CD4-positive, alpha-beta T cell (primary cell): Measurements from ENCODE around the gene TACSTD2. TPM values are rescaled to one million over a fixed set of nuclear protein-coding genes. Genes with fewer than 3 reads are reported as not detected.

ENCODE experiments used
- ATAC-seq: fragments of 200-7000 bp; cut with Tn5 transposase; one replicate; pipeline ENCODE4 v1.10.0; 2022; ENCODE audit warnings: mild to moderate bottlenecking; ENCODE audit not compliant: poor library complexity
- CTCF ChIA-PET: fragments of 350-600 bp; sonication (Branson Sonifier 250); formaldehyde crosslinking; loops from one replicate; lab custom pipeline; 2021; ENCODE audit warnings: antibody characterized with exemption, inconsistent platforms; lab: Charles Lee
- POLR2A ChIA-PET: fragments of 350-600 bp; sonication (Branson Sonifier 250); formaldehyde crosslinking; loops from one replicate; lab custom pipeline; 2021; ENCODE audit warnings: antibody characterized with exemption, inconsistent platforms; lab: Charles Lee
- DNase-seq, 14 experiments: peaks; one replicate each; pipeline ENCODE4 v3.0.0-alpha.2; 2013 to 2020; ENCODE audit warnings: mixed read lengths in 2 of 14
- H3K27ac ChIP-seq, 2 donors: one replicate each; pipeline versions ENCODE4 v1.5.1 to v1.7.0; 2013; ENCODE audit warnings: low read length in 2 of 2, low read depth in 1 of 2, mild to moderate bottlenecking in 1 of 2
- H3K27me3 ChIP-seq, 2 experiments: 1 replicate in 1 of 2; 2 replicates in 1 of 2; pipeline versions ENCODE4 v1.6.1 to v1.7.0; 2013; ENCODE audit warnings: low read length in 2 of 2, control low read depth in 1 of 2, mild to moderate bottlenecking in 1 of 2, moderate library complexity in 1 of 2; ENCODE audit not compliant: insufficient read depth in 2 of 2, control insufficient read depth in 1 of 2
- H3K36me3 ChIP-seq: one replicate; pipeline ENCODE4 v1.6.1; 2013; ENCODE audit warnings: low read length, control low read depth; ENCODE audit not compliant: insufficient read depth
- H3K4me1 ChIP-seq: one replicate; pipeline ENCODE4 v1.6.1; 2013; ENCODE audit warnings: low read length, control low read depth; ENCODE audit not compliant: insufficient read depth
- H3K4me3 ChIP-seq: one replicate; pipeline ENCODE4 v1.5.1; 2013; ENCODE audit warnings: mild to moderate bottlenecking, low read length, moderate library complexity
- H3K9me3 ChIP-seq, 2 experiments: 1 replicate in 1 of 2; 2 replicates in 1 of 2; pipeline versions ENCODE4 v1.6.1 to v1.7.0; 2013; ENCODE audit warnings: low read length in 2 of 2, mild to moderate bottlenecking in 2 of 2, control low read depth in 1 of 2, moderate library complexity in 1 of 2; ENCODE audit not compliant: control insufficient read depth in 1 of 2, insufficient read depth in 1 of 2
- H3K27ac Mint-ChIP-seq: one replicate; pipeline ENCODE4 v1.8.0; 2020; ENCODE audit warnings: mixed read lengths
- H3K27me3 Mint-ChIP-seq: one replicate; pipeline ENCODE4 v1.8.0; 2021; ENCODE audit warnings: mixed read lengths
- H3K36me3 Mint-ChIP-seq: one replicate; pipeline ENCODE4 v1.8.0; 2021; ENCODE audit warnings: low read depth, mixed read lengths
- H3K4me1 Mint-ChIP-seq: one replicate; pipeline ENCODE4 v1.8.0; 2021; ENCODE audit warnings: low read depth, mixed read lengths
- H3K4me3 Mint-ChIP-seq: one replicate; pipeline ENCODE4 v1.8.0; 2020; ENCODE audit warnings: mild to moderate bottlenecking, mixed read lengths
- H3K9me3 Mint-ChIP-seq: one replicate; pipeline ENCODE4 v1.8.0; 2020; ENCODE audit warnings: mixed read lengths
- CTCF ChIP-seq: fragments of 200-600 bp; IDR thresholded peaks from one replicate; pipeline ENCODE4 v1.8.0; 2022; ENCODE audit warnings: antibody characterized with exemption, mild to moderate bottlenecking
- intact Hi-C, 2 experiments: fragments of 100-400 bp; cut with DNase I in 1 of 2; cut with micrococcal nuclease in 1 of 2; formaldehyde crosslinking; loops; one replicate each; pipeline versions ENCODE4 v1.15.1 to v1.9.0; 2023 to 2025; cut with DNase I, micrococcal nuclease
- total RNA-seq, 174 experiments: library from RNA in 2 of 174; stranded (reverse) in 2 of 174; gene quantifications; one replicate each; pipeline ENCODE4 v1.2.3 and lab custom pipeline; 2021 to 2026

TACSTD2 gene
- total RNA-seq, 2 experiments from 2014 or later = 0.36 TPM

- Histone ChIP-seq H3K4me1 (peaks cover 1% of the 10 kb centered on the region), H3K9me3 (peaks cover 0 to 5% of the 10 kb centered on the region in 2 experiments), H3K27ac (no peak overlapping the region), H3K36me3 (no peaks in the 10 kb centered on the region), H3K4me3 (no peak overlapping the region), H3K27me3 (peaks cover 16 to 50% of the 10 kb centered on the region in 2 experiments)
- ATAC-seq (no peak), DNase-seq (no peak)
- H3K36me3 Mint-ChIP-seq = no peaks in the 10 kb centered on the region
- POLR2A ChIA-PET = no interaction called here
- no peaks in the 10 kb centered on the region for H3K9me3 Mint-ChIP-seq
- TF ChIP-seq CTCF = no peak
- CTCF ChIA-PET = no interaction called here
- H3K4me1 Mint-ChIP-seq = peaks cover 10% of the 10 kb centered on the region
- H3K4me3 Mint-ChIP-seq = no peak overlapping the region
- intact Hi-C loops = no loop called here
- no peak overlapping the region for H3K27ac Mint-ChIP-seq
- H3K27me3 Mint-ChIP-seq = peaks cover 63% of the 10 kb centered on the region
Observed at GRCh38 chr1:58581641-58582040, 4.6 kb upstream of the TACSTD2 start.

GRCh38 chr1:58580186-58580585 lies 3.1 kb upstream of the TACSTD2 start:
- CTCF ChIA-PET = no interaction called here
- H3K27ac Mint-ChIP-seq = no peak overlapping the region

GRCh38 chr1:58577654-58578030 lies 590 bp upstream of the TACSTD2 start:
- peaks cover 71% of the 10 kb centered on the region for H3K27me3 Mint-ChIP-seq
- intact Hi-C loops = no loop called here
- CTCF ChIA-PET = no interaction called here
- POLR2A ChIA-PET = no interaction called here
- H3K4me3 ChIP-seq = no peak overlapping the region
- H3K4me1 ChIP-seq = peaks cover 13% of the 10 kb centered on the region
- ATAC-seq (no peak), DNase-seq (no peak)
- H3K9me3 Mint-ChIP-seq = no peaks in the 10 kb centered on the region
- H3K27ac ChIP-seq = no peak overlapping the region
- H3K36me3 Mint-ChIP-seq = no peaks in the 10 kb centered on the region
- no peak overlapping the region for H3K27ac Mint-ChIP-seq
- peaks cover 0 to 10% of the 10 kb centered on the region in 2 experiments for H3K9me3 ChIP-seq
- TF ChIP-seq CTCF = no peak
- H3K4me1 Mint-ChIP-seq = peaks cover 33% of the 10 kb centered on the region
- peak overlapping the region; percentile 3 for H3K4me3 Mint-ChIP-seq
- H3K36me3 ChIP-seq = no peaks in the 10 kb centered on the region
- peaks cover 34 to 50% of the 10 kb centered on the region in 2 experiments for H3K27me3 ChIP-seq

More at GRCh38 chr1:58580186-58580585, 3.1 kb upstream of the TACSTD2 start:
- H3K4me3 ChIP-seq = no peak overlapping the region
- Mint-ChIP-seq H3K36me3 (no peaks in the 10 kb centered on the region), H3K4me1 (peaks cover 20% of the 10 kb centered on the region), H3K27me3 (peaks cover 68% of the 10 kb centered on the region), H3K4me3 (no peak overlapping the region), H3K9me3 (no peaks in the 10 kb centered on the region)
- H3K27ac ChIP-seq = no peak overlapping the region
- TF ChIP-seq CTCF = no peak
- no peaks in the 10 kb centered on the region for H3K36me3 ChIP-seq
- ATAC-seq = no peak
- POLR2A ChIA-PET = no interaction called here
- H3K9me3 ChIP-seq = peaks cover 0 to 10% of the 10 kb centered on the region in 2 experiments
- intact Hi-C loops = no loop called here
- H3K4me1 ChIP-seq = peaks cover 9% of the 10 kb centered on the region
- no peak for DNase-seq
- H3K27me3 ChIP-seq = peaks cover 27 to 57% of the 10 kb centered on the region in 2 experiments
